ENCODE data around the gene HOXD3.

The HOXD3 gene

DNA sequence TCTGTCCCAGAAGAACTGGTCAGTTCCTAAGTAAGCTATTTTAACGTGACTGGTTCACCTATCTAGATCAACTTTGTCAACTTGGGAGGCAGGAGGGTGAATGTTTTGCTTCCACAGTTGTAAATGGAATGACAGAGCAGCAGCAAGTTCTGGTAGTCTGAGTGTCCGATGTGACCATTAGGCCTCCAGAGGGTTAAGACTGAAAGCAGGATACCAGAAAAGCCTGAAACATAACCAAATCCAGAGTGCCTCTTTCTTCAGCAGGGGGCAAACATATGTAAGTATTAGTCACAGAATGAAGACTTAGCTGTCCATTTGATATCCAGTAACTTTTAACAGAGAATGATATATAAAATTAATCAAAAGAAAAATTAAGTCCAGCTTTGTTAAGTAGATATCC lies 9.2 kb downstream of the HOXD3 start:
- no peak for DNase-seq (ENCODE audit: low spot score)
- TF ChIP-seq, protein P1, sequence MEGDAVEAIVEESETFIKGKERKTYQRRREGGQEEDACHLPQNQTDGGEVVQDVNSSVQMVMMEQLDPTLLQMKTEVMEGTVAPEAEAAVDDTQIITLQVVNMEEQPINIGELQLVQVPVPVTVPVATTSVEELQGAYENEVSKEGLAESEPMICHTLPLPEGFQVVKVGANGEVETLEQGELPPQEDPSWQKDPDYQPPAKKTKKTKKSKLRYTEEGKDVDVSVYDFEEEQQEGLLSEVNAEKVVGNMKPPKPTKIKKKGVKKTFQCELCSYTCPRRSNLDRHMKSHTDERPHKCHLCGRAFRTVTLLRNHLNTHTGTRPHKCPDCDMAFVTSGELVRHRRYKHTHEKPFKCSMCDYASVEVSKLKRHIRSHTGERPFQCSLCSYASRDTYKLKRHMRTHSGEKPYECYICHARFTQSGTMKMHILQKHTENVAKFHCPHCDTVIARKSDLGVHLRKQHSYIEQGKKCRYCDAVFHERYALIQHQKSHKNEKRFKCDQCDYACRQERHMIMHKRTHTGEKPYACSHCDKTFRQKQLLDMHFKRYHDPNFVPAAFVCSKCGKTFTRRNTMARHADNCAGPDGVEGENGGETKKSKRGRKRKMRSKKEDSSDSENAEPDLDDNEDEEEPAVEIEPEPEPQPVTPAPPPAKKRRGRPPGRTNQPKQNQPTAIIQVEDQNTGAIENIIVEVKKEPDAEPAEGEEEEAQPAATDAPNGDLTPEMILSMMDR (IDR thresholded peaks at IDR 0.05; ENCODE audit: extremely low read depth, missing control alignments): no peak

DNA sequence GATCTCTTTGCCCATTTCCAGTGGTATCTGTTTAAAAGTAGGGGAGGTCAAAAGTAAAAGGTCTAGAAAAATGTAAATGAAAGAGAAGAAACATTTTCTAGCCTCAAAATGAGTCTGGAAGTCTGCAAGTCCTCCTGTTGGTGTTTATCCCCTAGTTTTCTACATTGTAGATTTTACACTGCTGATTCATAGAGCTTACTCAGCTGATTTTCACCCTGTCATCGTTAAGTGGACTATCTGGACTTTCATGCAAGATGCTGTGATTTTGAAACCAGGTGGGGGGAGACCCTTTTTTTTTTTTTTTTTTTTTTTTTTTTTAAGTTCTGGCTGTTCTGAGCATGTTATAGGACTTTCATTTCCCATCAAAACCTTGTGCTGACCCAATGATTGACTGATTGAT lies 10.3 kb downstream of the HOXD3 start:
- TF ChIP-seq, protein P1 (IDR thresholded peaks at IDR 0.05; ENCODE audit: extremely low read depth, missing control alignments): no peak
- DNase-seq (ENCODE audit: low spot score): no peak

DNA sequence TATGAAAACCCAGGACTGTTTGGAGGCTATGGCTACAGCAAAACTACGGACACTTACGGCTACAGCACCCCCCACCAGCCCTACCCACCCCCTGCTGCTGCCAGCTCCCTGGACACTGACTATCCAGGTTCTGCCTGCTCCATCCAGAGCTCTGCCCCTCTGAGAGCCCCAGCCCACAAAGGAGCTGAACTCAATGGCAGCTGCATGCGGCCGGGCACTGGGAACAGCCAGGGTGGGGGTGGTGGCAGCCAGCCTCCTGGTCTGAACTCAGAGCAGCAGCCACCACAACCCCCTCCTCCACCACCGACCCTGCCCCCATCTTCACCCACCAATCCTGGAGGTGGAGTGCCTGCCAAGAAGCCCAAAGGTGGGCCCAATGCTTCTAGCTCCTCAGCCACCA lies 12.1 kb downstream of the HOXD3 start:
- TF ChIP-seq, protein P1 (IDR thresholded peaks at IDR 0.05; ENCODE audit: extremely low read depth, missing control alignments): no peak
- DNase-seq (ENCODE audit: low spot score): no peak

DNA sequence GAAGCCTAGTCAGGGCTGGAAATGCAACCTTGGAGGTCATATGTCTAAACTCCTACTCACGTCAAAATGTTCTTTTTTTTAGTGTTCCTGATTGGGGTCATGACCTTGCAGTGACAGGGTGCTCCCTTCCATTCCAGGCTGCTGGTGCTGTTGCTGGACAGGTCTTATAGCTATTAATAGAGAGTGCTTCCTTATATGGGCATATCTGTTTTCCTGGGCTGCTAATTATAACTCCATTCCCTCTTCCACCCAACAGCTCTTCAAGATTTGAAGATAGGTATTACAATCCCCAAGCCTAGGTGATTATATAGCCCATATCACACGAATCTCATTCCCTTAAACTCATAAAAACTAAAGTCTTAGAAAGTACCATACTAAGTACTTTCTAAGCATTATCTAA lies 12.6 kb downstream of the HOXD3 start:
- TF ChIP-seq, protein P1 (IDR thresholded peaks at IDR 0.05; ENCODE audit: extremely low read depth, missing control alignments): no peak

DNA sequence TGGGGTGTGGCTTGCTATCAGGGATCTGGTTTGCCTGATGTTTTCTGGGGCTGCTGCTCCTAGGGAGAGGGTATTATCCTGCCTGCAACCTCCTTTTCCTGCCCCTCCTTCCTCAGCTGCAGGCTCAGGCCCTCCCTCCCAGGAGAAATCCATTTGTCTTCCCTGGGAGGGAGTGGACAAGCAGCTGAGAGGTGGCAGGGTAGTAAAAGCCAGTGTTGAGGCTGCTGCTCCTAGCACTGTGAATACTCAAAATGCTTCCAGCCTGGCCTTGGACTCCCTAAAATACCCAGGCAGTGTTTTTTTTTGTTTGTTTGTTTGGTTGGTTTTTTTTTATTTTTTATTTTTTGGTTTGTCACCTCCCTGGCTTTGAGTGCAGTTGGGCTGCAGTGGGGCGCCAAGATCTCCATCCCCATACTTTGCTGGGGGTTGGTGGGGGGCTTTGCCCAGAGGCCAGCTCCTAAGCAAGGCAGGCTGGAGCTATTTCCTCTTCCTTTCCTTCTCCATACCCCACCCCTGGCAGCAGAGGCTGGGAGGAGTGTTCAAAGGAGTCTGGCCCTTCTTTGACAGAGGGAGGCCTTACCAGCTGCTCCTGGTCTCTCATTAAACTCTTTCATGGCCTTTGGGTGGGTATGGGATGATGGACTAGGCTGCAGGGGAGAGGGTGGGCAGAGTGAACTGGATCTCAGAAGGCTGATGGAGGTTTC lies 13.6 kb downstream of the HOXD3 start:
- no peak for DNase-seq (ENCODE audit: low spot score)
- TF ChIP-seq, protein P1 (IDR thresholded peaks at IDR 0.05; ENCODE audit: extremely low read depth, missing control alignments): no peak

More for the DNA sequence above, 12.6 kb downstream of the HOXD3 start:
- no peak for DNase-seq (ENCODE audit: low spot score)

DNA sequence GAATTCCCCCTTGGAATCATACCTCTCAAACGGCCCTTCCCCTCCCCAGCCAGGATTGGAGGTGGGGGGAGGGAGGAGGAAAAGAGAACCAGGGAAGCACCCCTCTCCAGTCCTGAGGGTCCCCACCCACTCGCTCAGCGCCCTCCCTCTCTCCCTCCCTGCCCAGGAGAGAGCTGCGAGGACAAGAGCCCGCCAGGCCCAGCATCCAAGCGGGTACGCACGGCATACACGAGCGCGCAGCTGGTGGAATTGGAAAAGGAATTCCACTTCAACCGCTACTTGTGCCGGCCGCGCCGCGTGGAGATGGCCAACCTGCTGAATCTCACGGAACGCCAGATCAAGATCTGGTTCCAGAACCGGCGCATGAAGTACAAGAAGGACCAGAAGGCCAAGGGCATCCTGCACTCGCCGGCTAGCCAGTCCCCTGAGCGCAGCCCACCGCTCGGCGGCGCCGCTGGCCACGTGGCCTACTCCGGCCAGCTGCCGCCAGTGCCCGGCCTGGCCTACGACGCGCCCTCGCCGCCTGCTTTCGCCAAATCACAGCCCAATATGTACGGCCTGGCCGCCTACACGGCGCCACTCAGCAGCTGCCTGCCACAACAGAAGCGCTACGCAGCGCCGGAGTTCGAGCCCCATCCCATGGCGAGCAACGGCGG lies 14.4 kb downstream of the HOXD3 start:
- TF ChIP-seq, protein P1 (IDR thresholded peaks at IDR 0.05; ENCODE audit: extremely low read depth, missing control alignments): no peak
- no peak for DNase-seq (ENCODE audit: low spot score)

DNA sequence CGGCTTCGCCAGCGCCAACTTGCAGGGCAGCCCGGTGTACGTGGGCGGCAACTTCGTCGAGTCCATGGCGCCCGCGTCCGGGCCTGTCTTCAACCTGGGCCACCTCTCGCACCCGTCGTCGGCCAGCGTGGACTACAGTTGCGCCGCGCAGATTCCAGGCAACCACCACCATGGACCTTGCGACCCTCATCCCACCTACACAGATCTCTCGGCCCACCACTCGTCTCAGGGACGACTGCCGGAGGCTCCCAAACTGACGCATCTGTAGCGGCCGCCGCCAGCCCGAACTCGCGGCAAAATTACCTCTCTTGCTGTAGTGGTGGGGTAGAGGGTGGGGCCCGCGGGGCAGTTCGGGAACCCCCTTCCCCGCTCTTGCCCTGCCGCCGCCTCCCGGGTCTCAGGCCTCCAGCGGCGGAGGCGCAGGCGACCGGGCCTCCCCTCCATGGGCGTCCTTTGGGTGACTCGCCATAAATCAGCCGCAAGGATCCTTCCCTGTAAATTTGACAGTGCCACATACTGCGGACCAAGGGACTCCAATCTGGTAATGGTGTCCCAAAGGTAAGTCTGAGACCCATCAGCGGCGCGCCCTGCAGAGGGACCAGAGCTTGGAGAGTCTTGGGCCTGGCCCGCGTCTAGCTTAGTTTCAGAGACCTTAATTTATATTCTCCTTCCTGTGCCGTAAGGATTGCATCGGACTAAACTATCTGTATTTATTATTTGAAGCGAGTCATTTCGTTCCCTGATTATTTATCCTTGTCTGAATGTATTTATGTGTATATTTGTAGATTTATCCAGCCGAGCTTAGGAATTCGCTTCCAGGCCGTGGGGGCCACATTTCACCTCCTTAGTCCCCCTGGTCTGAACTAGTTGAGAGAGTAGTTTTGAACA lies 15.1 kb downstream of the HOXD3 start:
- no peak for DNase-seq (ENCODE audit: low spot score)
- TF ChIP-seq, protein P1 (IDR thresholded peaks at IDR 0.05; ENCODE audit: extremely low read depth, missing control alignments): no peak

All from GM20000 (cell line).